Panc1 (cell line): ENCODE data around the gene FAM24A. TPM values are rescaled to one million over a fixed set of nuclear protein-coding genes. Genes with fewer than 3 reads are reported as not detected.
"Not testable (repeated sequence)": the region's sequence is repeated elsewhere in the genome, so short reads cannot be mapped to it uniquely, and the experiment has no call there.

Source experiments
- ATAC-seq: fragments of 200-7000 bp; cut with Tn5 transposase; 2 replicates; pipeline ENCODE4 v1.9.1; 2020; ENCODE audit warnings: mild to moderate bottlenecking, moderate library complexity
- BruUV-seq: library from RNA; stranded (reverse); fragments of 400-500 nt; replicated peaks from 2 replicates; lab custom pipeline; 2021; lab: Mats Ljungman, UMichigan
- CTCF ChIA-PET: fragments of 300-600 bp; sonication (Branson Sonifier 250); formaldehyde crosslinking; loops from one replicate; lab custom pipeline; 2022; ENCODE audit warnings: antibody characterized with exemption; lab: Charles Lee
- POLR2A ChIA-PET: fragments of 300-600 bp; sonication (Branson Sonifier 250); formaldehyde crosslinking; loops from one replicate; lab custom pipeline; 2022; ENCODE audit warnings: antibody characterized with exemption; lab: Charles Lee
- DNase-seq: peaks from one replicate; pipeline ENCODE4 v3.0.0-alpha.2; 2010; ENCODE audit warnings: low read depth, low spot score
- H3K27ac ChIP-seq: 2 replicates; pipeline ENCODE4 v1.5.1; 2011; ENCODE audit warnings: mild to moderate bottlenecking, low read length, inconsistent platforms
- H3K27me3 ChIP-seq: fragments of 200-500 bp; sonication (Bioruptor generic); 2 replicates; pipeline ENCODE4 v1.6.0; 2014; ENCODE audit warnings: low read length, inconsistent platforms; ENCODE audit not compliant: control insufficient read depth, insufficient read depth
- H3K36me3 ChIP-seq: fragments of 200-500 bp; sonication (Bioruptor generic); 2 replicates; pipeline ENCODE4 v1.5.1; 2014; ENCODE audit warnings: inconsistent platforms, mild to moderate bottlenecking, low read length, moderate library complexity; ENCODE audit not compliant: control insufficient read depth, insufficient read depth
- H3K4me1 ChIP-seq: 2 replicates; pipeline ENCODE4 v1.5.1; 2011; ENCODE audit warnings: inconsistent platforms, mild to moderate bottlenecking, low read length, moderate library complexity; ENCODE audit not compliant: control insufficient read depth, insufficient read depth
- H3K4me3 ChIP-seq, 2 experiments: 2 replicates each; pipeline ENCODE4 v1.5.1; 2011 to 2012; ENCODE audit warnings: low read depth in 2 of 2, low read length in 2 of 2, mild to moderate bottlenecking in 2 of 2, inconsistent platforms in 1 of 2, moderate library complexity in 1 of 2
- H3K9me3 ChIP-seq: fragments of 200-500 bp; sonication (Bioruptor generic); 2 replicates; pipeline ENCODE4 v1.5.1; 2014; ENCODE audit warnings: low read depth, mild to moderate bottlenecking, inconsistent platforms, low read length, moderate library complexity; ENCODE audit not compliant: control insufficient read depth, insufficient read depth
- POLR2AphosphoS5 ChIP-seq: IDR thresholded peaks from 2 replicates; pipeline ENCODE4 v1.6.1; 2012; ENCODE audit warnings: mild to moderate bottlenecking, low read depth, low read length, moderate library complexity
- SIN3A ChIP-seq: IDR thresholded peaks from 2 replicates; pipeline ENCODE4 v1.6.1; 2012; ENCODE audit warnings: low read depth, mild to moderate bottlenecking, low read length, moderate library complexity, borderline replicate concordance; ENCODE audit not compliant: insufficient read depth
- TCF7L2 ChIP-seq: IDR thresholded peaks from 2 replicates; pipeline ENCODE4 v1.6.1; 2011; ENCODE audit warnings: mild to moderate bottlenecking, low read depth, low read length, inconsistent platforms
- in situ Hi-C: cut with HindIII; loops from 2 replicates; pipeline ENCODE4 v1.10.0; 2016; ENCODE audit warnings: low sequenced_read_pairs, low pct_unique_long_range_greater_than_20kb
- intact Hi-C: fragments of 100-400 bp; cut with micrococcal nuclease; formaldehyde crosslinking; loops from one replicate; pipeline ENCODE4 v1.10.0; 2022; ENCODE audit not compliant: unreplicated experiment
- total RNA-seq: library from RNA; stranded (reverse); gene quantifications from one replicate; pipeline ENCODE4 v1.2.1, GENCODE V29; 2021; ENCODE audit not compliant: unreplicated experiment
- TF ChIP-seq, protein P1 (sequence below): fragments of 450-650 bp; IDR thresholded peaks from 2 replicates; pipeline ENCODE4 v1.5.1; 2017; ENCODE audit warnings: mild to moderate bottlenecking
- TF ChIP-seq, protein P2 (sequence below), 2 experiments: IDR thresholded peaks; 2 replicates each; pipeline ENCODE4 v1.6.1; 2011 to 2012; ENCODE audit warnings: low read depth in 2 of 2, control low read depth in 1 of 2, low read length in 1 of 2, mild to moderate bottlenecking in 1 of 2, moderate library complexity in 1 of 2; ENCODE audit not compliant: insufficient read depth in 1 of 2

The FAM24A gene
- total RNA-seq, 1 experiment from 2014 or later = not detected

DNA sequence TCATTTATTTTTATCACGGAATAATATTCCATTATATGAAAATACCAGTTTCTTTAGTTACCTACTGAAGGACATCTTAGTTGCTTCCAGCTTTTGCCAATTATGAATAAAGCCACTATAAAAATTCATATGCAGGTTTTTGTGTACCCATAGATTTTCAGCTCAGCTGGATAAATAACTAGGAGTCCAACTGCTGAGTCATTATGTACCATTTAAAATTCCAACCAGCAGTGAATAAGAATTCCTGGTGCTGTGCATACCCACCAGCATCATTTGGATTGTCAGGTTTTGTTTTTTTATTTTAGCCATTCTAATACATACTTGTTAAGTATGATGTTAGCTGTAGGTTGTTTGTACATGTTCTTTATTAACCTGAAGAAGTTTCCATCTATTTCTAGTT is 45.5 kb upstream of the FAM24A start:
- CTCF ChIA-PET = no interaction called here
- POLR2A ChIA-PET = no interaction called here
- no TSS peak for BruUV-seq
- in situ Hi-C loops (no loop called here), intact Hi-C loops (no loop called here)
- TF ChIP-seq, protein P1, sequence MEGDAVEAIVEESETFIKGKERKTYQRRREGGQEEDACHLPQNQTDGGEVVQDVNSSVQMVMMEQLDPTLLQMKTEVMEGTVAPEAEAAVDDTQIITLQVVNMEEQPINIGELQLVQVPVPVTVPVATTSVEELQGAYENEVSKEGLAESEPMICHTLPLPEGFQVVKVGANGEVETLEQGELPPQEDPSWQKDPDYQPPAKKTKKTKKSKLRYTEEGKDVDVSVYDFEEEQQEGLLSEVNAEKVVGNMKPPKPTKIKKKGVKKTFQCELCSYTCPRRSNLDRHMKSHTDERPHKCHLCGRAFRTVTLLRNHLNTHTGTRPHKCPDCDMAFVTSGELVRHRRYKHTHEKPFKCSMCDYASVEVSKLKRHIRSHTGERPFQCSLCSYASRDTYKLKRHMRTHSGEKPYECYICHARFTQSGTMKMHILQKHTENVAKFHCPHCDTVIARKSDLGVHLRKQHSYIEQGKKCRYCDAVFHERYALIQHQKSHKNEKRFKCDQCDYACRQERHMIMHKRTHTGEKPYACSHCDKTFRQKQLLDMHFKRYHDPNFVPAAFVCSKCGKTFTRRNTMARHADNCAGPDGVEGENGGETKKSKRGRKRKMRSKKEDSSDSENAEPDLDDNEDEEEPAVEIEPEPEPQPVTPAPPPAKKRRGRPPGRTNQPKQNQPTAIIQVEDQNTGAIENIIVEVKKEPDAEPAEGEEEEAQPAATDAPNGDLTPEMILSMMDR = no peak
- no peak for TF ChIP-seq SIN3A
- TF ChIP-seq, protein P2, sequence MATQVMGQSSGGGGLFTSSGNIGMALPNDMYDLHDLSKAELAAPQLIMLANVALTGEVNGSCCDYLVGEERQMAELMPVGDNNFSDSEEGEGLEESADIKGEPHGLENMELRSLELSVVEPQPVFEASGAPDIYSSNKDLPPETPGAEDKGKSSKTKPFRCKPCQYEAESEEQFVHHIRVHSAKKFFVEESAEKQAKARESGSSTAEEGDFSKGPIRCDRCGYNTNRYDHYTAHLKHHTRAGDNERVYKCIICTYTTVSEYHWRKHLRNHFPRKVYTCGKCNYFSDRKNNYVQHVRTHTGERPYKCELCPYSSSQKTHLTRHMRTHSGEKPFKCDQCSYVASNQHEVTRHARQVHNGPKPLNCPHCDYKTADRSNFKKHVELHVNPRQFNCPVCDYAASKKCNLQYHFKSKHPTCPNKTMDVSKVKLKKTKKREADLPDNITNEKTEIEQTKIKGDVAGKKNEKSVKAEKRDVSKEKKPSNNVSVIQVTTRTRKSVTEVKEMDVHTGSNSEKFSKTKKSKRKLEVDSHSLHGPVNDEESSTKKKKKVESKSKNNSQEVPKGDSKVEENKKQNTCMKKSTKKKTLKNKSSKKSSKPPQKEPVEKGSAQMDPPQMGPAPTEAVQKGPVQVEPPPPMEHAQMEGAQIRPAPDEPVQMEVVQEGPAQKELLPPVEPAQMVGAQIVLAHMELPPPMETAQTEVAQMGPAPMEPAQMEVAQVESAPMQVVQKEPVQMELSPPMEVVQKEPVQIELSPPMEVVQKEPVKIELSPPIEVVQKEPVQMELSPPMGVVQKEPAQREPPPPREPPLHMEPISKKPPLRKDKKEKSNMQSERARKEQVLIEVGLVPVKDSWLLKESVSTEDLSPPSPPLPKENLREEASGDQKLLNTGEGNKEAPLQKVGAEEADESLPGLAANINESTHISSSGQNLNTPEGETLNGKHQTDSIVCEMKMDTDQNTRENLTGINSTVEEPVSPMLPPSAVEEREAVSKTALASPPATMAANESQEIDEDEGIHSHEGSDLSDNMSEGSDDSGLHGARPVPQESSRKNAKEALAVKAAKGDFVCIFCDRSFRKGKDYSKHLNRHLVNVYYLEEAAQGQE (IDR thresholded peaks at IDR 0.05; ENCODE audit: insufficient read depth in 1 of 2, low read depth in 2 of 2, low read length in 1 of 2) = no peak
- TF ChIP-seq TCF7L2 = no peak
- TF ChIP-seq POLR2AphosphoS5 = peak; percentile 59
- peak overlapping the region; percentile 76 for H3K27ac ChIP-seq
- H3K4me3 ChIP-seq = no peak overlapping the region
- H3K36me3 ChIP-seq = no peaks in the 10 kb centered on the region
- H3K27me3 ChIP-seq = no peaks in the 10 kb centered on the region
- no peaks in the 10 kb centered on the region for H3K9me3 ChIP-seq
- ATAC-seq (peak; percentile 86), DNase-seq (no peak)
- H3K4me1 ChIP-seq = peaks cover 25% of the 10 kb centered on the region

DNA sequence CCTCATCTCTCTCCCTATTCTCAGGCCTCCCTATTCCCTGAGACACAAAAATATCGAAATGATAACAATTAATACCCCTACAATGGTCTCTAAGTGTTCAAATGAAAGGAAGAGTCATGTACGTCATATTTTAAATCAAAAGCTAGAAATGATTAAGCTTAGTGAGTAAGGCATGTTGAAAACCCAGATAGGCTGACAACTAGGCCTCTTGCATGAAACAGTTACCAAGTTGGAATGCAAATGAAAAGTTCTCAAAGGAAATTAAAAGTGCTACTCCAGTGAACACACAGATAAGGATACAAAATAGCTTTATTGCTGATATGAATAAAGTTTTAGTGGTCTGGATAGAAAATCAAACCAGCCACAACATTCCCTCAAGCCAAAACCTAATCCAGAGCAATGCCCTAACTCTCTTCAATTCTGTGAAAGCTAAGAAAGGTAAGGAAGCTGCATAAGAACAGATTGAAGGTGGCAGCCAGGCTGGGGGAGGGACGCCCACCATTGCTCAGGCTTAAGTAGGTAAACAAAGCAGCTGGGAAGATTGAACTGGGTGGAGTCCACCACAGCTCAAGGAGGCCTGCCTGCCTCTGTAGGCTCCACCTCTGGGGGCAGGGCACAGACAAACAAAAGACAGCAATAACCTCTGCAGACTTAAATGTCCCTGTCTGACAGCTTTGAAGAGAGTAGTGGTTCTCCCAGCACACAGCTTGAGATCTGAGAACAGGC is 43.5 kb upstream of the FAM24A start:
- H3K27ac ChIP-seq, ATAC-seq, CTCF ChIA-PET, H3K9me3 ChIP-seq, intact Hi-C loops, in situ Hi-C loops, BruUV-seq, DNase-seq, H3K4me3 ChIP-seq, POLR2A ChIA-PET, H3K36me3 ChIP-seq, H3K27me3 ChIP-seq: not testable (repeated sequence)
- H3K4me1 ChIP-seq = peaks cover 19% of the 10 kb centered on the region

DNA sequence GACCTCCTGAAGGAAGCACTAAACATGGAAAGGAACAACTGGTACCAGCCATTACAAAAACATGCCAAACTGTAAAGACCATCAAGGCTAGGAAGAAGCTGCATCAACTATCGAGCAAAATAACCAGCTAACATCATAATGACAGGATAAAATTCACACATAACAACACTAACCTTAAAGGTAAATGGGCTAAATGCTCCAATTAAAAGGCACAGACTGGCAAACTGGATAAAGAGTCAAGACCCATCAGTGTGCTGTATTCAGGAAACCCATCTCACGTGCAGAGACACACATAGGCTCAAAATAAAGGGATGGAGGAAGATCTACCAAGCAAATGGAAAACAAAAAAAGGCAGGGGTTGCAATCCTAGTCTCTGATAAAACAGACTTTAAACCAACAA is 41.6 kb upstream of the FAM24A start:
- POLR2A ChIA-PET, intact Hi-C loops, CTCF ChIA-PET: not testable (repeated sequence)

DNA sequence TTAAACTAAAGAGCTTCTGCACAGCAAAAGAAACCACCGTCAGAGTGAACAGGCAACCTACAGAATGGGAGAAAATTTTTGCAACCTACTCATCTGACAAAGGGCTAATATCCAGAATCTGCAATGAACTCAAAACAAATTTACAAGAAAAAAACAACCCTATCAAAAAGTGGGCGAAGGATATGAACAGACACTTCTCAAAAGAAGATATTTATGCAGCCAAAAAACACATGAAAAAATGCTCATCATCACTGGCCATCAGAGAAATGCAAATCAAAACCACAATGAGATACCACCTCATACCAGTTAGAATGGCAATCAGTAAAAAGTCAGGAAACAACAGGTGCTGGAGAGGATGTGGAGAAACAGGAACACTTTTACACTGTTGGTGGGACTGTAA is 38.5 kb upstream of the FAM24A start:
- in situ Hi-C loops, intact Hi-C loops, H3K4me3 ChIP-seq, BruUV-seq, H3K36me3 ChIP-seq, CTCF ChIA-PET, DNase-seq, H3K4me1 ChIP-seq, H3K27me3 ChIP-seq, POLR2A ChIA-PET, H3K27ac ChIP-seq, ATAC-seq: not testable (repeated sequence)
- H3K9me3 ChIP-seq = peaks cover 25% of the 10 kb centered on the region

More for the DNA sequence above, 41.6 kb upstream of the FAM24A start:
- H3K27ac ChIP-seq, BruUV-seq, H3K36me3 ChIP-seq, H3K4me3 ChIP-seq, H3K9me3 ChIP-seq, in situ Hi-C loops, H3K27me3 ChIP-seq, DNase-seq, ATAC-seq: not testable (repeated sequence)
- H3K4me1 ChIP-seq = peaks cover 16% of the 10 kb centered on the region
